ENCODE data around the gene GPLD1. TPM values are rescaled to one million over a fixed set of nuclear protein-coding genes. Genes with fewer than 3 reads are reported as not detected.

GPLD1 gene
- total and polyA plus RNA-seq, 2 experiments from 2014 or later: 3.8 to 11.1 TPM

DNA sequence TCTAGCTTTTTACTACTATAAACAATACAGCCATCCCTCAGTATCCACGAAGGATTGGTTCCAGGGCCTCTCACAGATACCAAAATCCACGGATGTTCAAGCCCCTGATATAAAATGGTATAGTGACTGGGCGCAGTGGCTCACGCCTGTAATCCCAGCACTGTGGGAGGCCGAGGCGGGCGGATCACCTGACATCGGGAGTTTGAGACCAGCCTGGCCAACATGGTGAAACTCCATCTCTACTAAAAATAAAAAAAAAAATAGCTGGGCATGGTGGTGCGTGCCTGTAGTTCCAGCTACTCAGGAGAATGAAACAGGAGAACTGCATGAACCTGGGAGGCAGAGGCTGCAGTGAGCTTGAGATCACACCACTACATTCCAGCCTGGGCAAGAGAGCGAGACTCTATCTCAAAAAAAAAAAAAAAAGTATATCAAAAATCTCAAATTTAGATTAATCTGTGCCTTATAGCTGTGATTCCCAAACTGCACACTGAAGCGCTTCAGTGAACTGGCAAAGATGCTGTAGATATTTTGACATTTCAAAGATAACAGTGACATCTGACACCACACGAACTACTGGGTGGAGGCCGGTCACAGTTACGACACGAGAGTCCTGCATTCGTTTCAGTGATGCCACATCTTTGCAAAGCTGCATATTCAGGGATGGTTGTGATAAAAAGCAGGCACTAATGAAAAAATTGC is 48.3 kb downstream of the GPLD1 start:
- H3K4me1 ChIP-seq (ENCODE audit: insufficient read depth): no peaks in the 10 kb centered on the region; the same call in 1 of the 2 replicates
- no peak overlapping the region for H3K4me3 ChIP-seq
- no peak for ATAC-seq
- no peaks in the 10 kb centered on the region for H4K20me1 ChIP-seq (replicated peaks; ENCODE audit: insufficient read depth)
- H3K27me3 ChIP-seq (ENCODE audit: insufficient read depth): no peaks in the 10 kb centered on the region
- H3K27ac ChIP-seq (ENCODE audit: low read depth): no peak overlapping the region
- H3K27ac Mint-ChIP-seq: no peak overlapping the region
- no peak overlapping the region for H3K4me3 Mint-ChIP-seq
- H3F3A ChIP-seq (replicated peaks; ENCODE audit: low read depth): no peaks in the 10 kb centered on the region
- TF ChIP-seq ZNF462 (CRISPR knock-in tag; IDR thresholded peaks at IDR 0.05): no peak
- TF ChIP-seq, protein P1, sequence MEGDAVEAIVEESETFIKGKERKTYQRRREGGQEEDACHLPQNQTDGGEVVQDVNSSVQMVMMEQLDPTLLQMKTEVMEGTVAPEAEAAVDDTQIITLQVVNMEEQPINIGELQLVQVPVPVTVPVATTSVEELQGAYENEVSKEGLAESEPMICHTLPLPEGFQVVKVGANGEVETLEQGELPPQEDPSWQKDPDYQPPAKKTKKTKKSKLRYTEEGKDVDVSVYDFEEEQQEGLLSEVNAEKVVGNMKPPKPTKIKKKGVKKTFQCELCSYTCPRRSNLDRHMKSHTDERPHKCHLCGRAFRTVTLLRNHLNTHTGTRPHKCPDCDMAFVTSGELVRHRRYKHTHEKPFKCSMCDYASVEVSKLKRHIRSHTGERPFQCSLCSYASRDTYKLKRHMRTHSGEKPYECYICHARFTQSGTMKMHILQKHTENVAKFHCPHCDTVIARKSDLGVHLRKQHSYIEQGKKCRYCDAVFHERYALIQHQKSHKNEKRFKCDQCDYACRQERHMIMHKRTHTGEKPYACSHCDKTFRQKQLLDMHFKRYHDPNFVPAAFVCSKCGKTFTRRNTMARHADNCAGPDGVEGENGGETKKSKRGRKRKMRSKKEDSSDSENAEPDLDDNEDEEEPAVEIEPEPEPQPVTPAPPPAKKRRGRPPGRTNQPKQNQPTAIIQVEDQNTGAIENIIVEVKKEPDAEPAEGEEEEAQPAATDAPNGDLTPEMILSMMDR (conservative IDR thresholded peaks at IDR 0.05; ENCODE audit: low read depth in 2 of 2): no peak
- no peak for TF ChIP-seq CREB1 (CRISPR knock-in tag; IDR thresholded peaks at IDR 0.05; ENCODE audit: low read depth)
- no peak for TF ChIP-seq ZNF331 (CRISPR knock-in tag; IDR thresholded peaks at IDR 0.05; ENCODE audit: low read depth)
- no peak for TF ChIP-seq POLR2AphosphoS5 (IDR thresholded peaks at IDR 0.05; ENCODE audit: low read depth)
- TF ChIP-seq, protein P2, sequence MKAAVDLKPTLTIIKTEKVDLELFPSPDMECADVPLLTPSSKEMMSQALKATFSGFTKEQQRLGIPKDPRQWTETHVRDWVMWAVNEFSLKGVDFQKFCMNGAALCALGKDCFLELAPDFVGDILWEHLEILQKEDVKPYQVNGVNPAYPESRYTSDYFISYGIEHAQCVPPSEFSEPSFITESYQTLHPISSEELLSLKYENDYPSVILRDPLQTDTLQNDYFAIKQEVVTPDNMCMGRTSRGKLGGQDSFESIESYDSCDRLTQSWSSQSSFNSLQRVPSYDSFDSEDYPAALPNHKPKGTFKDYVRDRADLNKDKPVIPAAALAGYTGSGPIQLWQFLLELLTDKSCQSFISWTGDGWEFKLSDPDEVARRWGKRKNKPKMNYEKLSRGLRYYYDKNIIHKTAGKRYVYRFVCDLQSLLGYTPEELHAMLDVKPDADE (IDR thresholded peaks at IDR 0.05): no peak
- TF ChIP-seq ZNF114 (CRISPR knock-in tag; IDR thresholded peaks at IDR 0.05): no peak
- TF ChIP-seq EZH2phosphoT487 (IDR thresholded peaks at IDR 0.05; ENCODE audit: unreplicated experiment): no peak
- no peak for TF ChIP-seq JUNB (IDR thresholded peaks at IDR 0.05; ENCODE audit: unreplicated experiment)
- no peak for TF ChIP-seq NANOG (IDR thresholded peaks at IDR 0.05; ENCODE audit: borderline replicate concordance)
- no peak for TF ChIP-seq STAT1 (IDR thresholded peaks at IDR 0.05; ENCODE audit: unreplicated experiment)
- no peak for TF ChIP-seq REST (IDR thresholded peaks at IDR 0.05; ENCODE audit: unreplicated experiment)
- no peak for TF ChIP-seq EZH2 (IDR thresholded peaks at IDR 0.05; ENCODE audit: low read depth, unreplicated experiment)
- H3K36me3 ChIP-seq (ENCODE audit: insufficient read depth): no peaks in the 10 kb centered on the region
- H3K79me2 ChIP-seq (replicated peaks; ENCODE audit: insufficient read depth): no peaks in the 10 kb centered on the region
- no peak overlapping the region for H3K4me2 ChIP-seq
- no peak overlapping the region for H2AFZ ChIP-seq
- no peak for DNase-seq (ENCODE audit: low spot score)
- peaks cover 3% of the 10 kb centered on the region; the same call in 1 of the 3 replicates for H3K36me3 Mint-ChIP-seq (ENCODE audit: low read depth)
- H3K9me2 ChIP-seq (ENCODE audit: insufficient read depth): no peaks in the 10 kb centered on the region
- no peaks in the 10 kb centered on the region for H3K9me3 Mint-ChIP-seq
- no peaks in the 10 kb centered on the region for H3K27me3 Mint-ChIP-seq (ENCODE audit: insufficient read depth, low read depth, poor library complexity)
- H3K4me1 Mint-ChIP-seq: peaks cover 6% of the 10 kb centered on the region; the same call in 2 of the 3 replicates

All from GM23338 (cell line).